KMS-11 (cell line): ENCODE measurements around the gene PKIG.

Experiments used
- H2AFZ ChIP-seq: fragments of 200-600 bp; sonication (generic); 2 replicates; pipeline ENCODE4 v1.6.1; 2016; ENCODE audit warnings: antibody characterized with exemption, mixed run types, low read depth
- H3K27ac ChIP-seq: fragments of 200-600 bp; sonication (generic); 2 replicates; pipeline ENCODE4 v1.6.1; 2016; ENCODE audit warnings: mild to moderate bottlenecking, mixed run types
- H3K27me3 ChIP-seq: fragments of 200-600 bp; sonication (generic); 2 replicates; pipeline ENCODE4 v1.6.1; 2017; ENCODE audit warnings: mild to moderate bottlenecking, low read depth, mixed run types, moderate library complexity; ENCODE audit not compliant: insufficient read depth
- H3K36me3 ChIP-seq: fragments of 200-600 bp; sonication (generic); 2 replicates; pipeline ENCODE4 v1.6.1; 2017; ENCODE audit warnings: mild to moderate bottlenecking, mixed run types; ENCODE audit not compliant: insufficient read depth
- H3K4me1 ChIP-seq: fragments of 200-600 bp; sonication (generic); 2 replicates; pipeline ENCODE4 v1.6.1; 2016; ENCODE audit warnings: mild to moderate bottlenecking, low read depth, mixed run types; ENCODE audit not compliant: poor library complexity, severe bottlenecking
- H3K4me2 ChIP-seq: fragments of 200-600 bp; sonication (generic); 2 replicates; pipeline ENCODE4 v1.7.0; 2016; ENCODE audit warnings: mild to moderate bottlenecking, mixed run types
- H3K4me3 ChIP-seq: fragments of 200-600 bp; sonication (generic); IDR thresholded peaks from 2 replicates; pipeline ENCODE4 v1.6.1; 2017; ENCODE audit warnings: low read depth, low read length, mixed read lengths; ENCODE audit not compliant: insufficient read depth
- H3K79me2 ChIP-seq: fragments of 200-600 bp; sonication (generic); 2 replicates; pipeline ENCODE4 v1.6.1; 2016; ENCODE audit warnings: low read depth, mixed run types; ENCODE audit not compliant: insufficient read depth
- H3K9ac ChIP-seq: fragments of 200-600 bp; sonication (generic); 2 replicates; pipeline ENCODE4 v1.6.1; 2016; ENCODE audit warnings: mild to moderate bottlenecking, mixed run types
- H4K20me1 ChIP-seq: fragments of 200-600 bp; sonication (generic); 2 replicates; pipeline ENCODE4 v1.6.1; 2016; ENCODE audit warnings: mild to moderate bottlenecking, mixed run types; ENCODE audit not compliant: insufficient read depth
- CTCF ChIP-seq: fragments of 200-600 bp; sonication (generic); conservative IDR thresholded peaks from 2 replicates; pipeline ENCODE4 v1.6.1; 2017; ENCODE audit warnings: low read depth, mild to moderate bottlenecking, antibody characterized with exemption, low read length, moderate library complexity, mixed read lengths

Gene PKIG

GRCh38 chr20:44570367-44570766 is 12.0 kb upstream of the PKIG start:
- Histone ChIP-seq H3K4me3 (no peak overlapping the region), H3K79me2 (no peaks in the 10 kb centered on the region), H3K36me3 (no peaks in the 10 kb centered on the region), H4K20me1 (no peaks in the 10 kb centered on the region), H3K9ac (no peak overlapping the region), H3K4me2 (no peak overlapping the region), H2AFZ (no peak overlapping the region), H3K4me1 (peaks cover 20% of the 10 kb centered on the region), H3K27ac (no peak overlapping the region), H3K27me3 (no peaks in the 10 kb centered on the region)
- TF ChIP-seq CTCF = no peak

GRCh38 chr20:44571362-44571988 is 10.9 kb upstream of the PKIG start:
- Histone ChIP-seq H4K20me1 (no peaks in the 10 kb centered on the region), H3K36me3 (no peaks in the 10 kb centered on the region), H3K27me3 (no peaks in the 10 kb centered on the region), H3K27ac (no peak overlapping the region), H2AFZ (no peak overlapping the region), H3K4me3 (no peak overlapping the region), H3K79me2 (no peaks in the 10 kb centered on the region), H3K9ac (no peak overlapping the region), H3K4me2 (no peak overlapping the region), H3K4me1 (peaks cover 25% of the 10 kb centered on the region)
- TF ChIP-seq CTCF = no peak

- Histone ChIP-seq H3K79me2 (no peaks in the 10 kb centered on the region), H3K4me1 (peaks cover 39% of the 10 kb centered on the region), H3K4me2 (peak overlapping the region; percentile 33), H4K20me1 (no peaks in the 10 kb centered on the region), H2AFZ (peak overlapping the region; percentile 19; the same call in 1 of the 2 replicates), H3K27ac (peak overlapping the region; percentile 37), H3K9ac (no peak overlapping the region), H3K4me3 (no peak overlapping the region), H3K36me3 (no peaks in the 10 kb centered on the region), H3K27me3 (no peaks in the 10 kb centered on the region)
- no peak for TF ChIP-seq CTCF
Observed at GRCh38 chr20:44572551-44573500, 9.6 kb upstream of the PKIG start.

- peak overlapping the region; percentile 33; the same call in 1 of the 2 replicates for H3K4me2 ChIP-seq
- no peaks in the 10 kb centered on the region for H3K36me3 ChIP-seq
- H3K79me2 ChIP-seq = no peaks in the 10 kb centered on the region
- H3K27me3 ChIP-seq = no peaks in the 10 kb centered on the region
- H2AFZ ChIP-seq = no peak overlapping the region
- TF ChIP-seq CTCF = no peak
- peaks cover 40% of the 10 kb centered on the region for H3K4me1 ChIP-seq
- H3K4me3 ChIP-seq = no peak overlapping the region
- no peaks in the 10 kb centered on the region for H4K20me1 ChIP-seq
- no peak overlapping the region; the same call in 1 of the 2 replicates for H3K27ac ChIP-seq
- no peak overlapping the region for H3K9ac ChIP-seq
Observed at GRCh38 chr20:44573501-44573869, 8.9 kb upstream of the PKIG start.
